Panc1 (cell line): ENCODE results near the gene GBE1. TPM values are rescaled to one million over a fixed set of nuclear protein-coding genes. Genes with fewer than 3 reads are reported as not detected.
"Not testable (repeated sequence)": the region's sequence is repeated elsewhere in the genome, so short reads cannot be mapped to it uniquely, and the experiment has no call there.

Source experiments
- ATAC-seq: fragments of 200-7000 bp; cut with Tn5 transposase; 2 replicates; pipeline ENCODE4 v1.9.1; 2020; ENCODE audit warnings: mild to moderate bottlenecking, moderate library complexity
- BruUV-seq: library from RNA; stranded (reverse); fragments of 400-500 nt; replicated peaks from 2 replicates; lab custom pipeline; 2021; lab: Mats Ljungman, UMichigan
- CTCF ChIA-PET: fragments of 300-600 bp; sonication (Branson Sonifier 250); formaldehyde crosslinking; loops from one replicate; lab custom pipeline; 2022; ENCODE audit warnings: antibody characterized with exemption; lab: Charles Lee
- POLR2A ChIA-PET: fragments of 300-600 bp; sonication (Branson Sonifier 250); formaldehyde crosslinking; loops from one replicate; lab custom pipeline; 2022; ENCODE audit warnings: antibody characterized with exemption; lab: Charles Lee
- DNase-seq: peaks from one replicate; pipeline ENCODE4 v3.0.0-alpha.2; 2010; ENCODE audit warnings: low read depth, low spot score
- H3K27ac ChIP-seq: 2 replicates; pipeline ENCODE4 v1.5.1; 2011; ENCODE audit warnings: mild to moderate bottlenecking, low read length, inconsistent platforms
- H3K27me3 ChIP-seq: fragments of 200-500 bp; sonication (Bioruptor generic); 2 replicates; pipeline ENCODE4 v1.6.0; 2014; ENCODE audit warnings: low read length, inconsistent platforms; ENCODE audit not compliant: control insufficient read depth, insufficient read depth
- H3K36me3 ChIP-seq: fragments of 200-500 bp; sonication (Bioruptor generic); 2 replicates; pipeline ENCODE4 v1.5.1; 2014; ENCODE audit warnings: inconsistent platforms, mild to moderate bottlenecking, low read length, moderate library complexity; ENCODE audit not compliant: control insufficient read depth, insufficient read depth
- H3K4me1 ChIP-seq: 2 replicates; pipeline ENCODE4 v1.5.1; 2011; ENCODE audit warnings: inconsistent platforms, mild to moderate bottlenecking, low read length, moderate library complexity; ENCODE audit not compliant: control insufficient read depth, insufficient read depth
- H3K4me3 ChIP-seq, 2 experiments: 2 replicates each; pipeline ENCODE4 v1.5.1; 2011 to 2012; ENCODE audit warnings: low read depth in 2 of 2, low read length in 2 of 2, mild to moderate bottlenecking in 2 of 2, inconsistent platforms in 1 of 2, moderate library complexity in 1 of 2
- H3K9me3 ChIP-seq: fragments of 200-500 bp; sonication (Bioruptor generic); 2 replicates; pipeline ENCODE4 v1.5.1; 2014; ENCODE audit warnings: low read depth, mild to moderate bottlenecking, inconsistent platforms, low read length, moderate library complexity; ENCODE audit not compliant: control insufficient read depth, insufficient read depth
- CTCF ChIP-seq: fragments of 450-650 bp; IDR thresholded peaks from 2 replicates; pipeline ENCODE4 v1.5.1; 2017; ENCODE audit warnings: mild to moderate bottlenecking
- POLR2AphosphoS5 ChIP-seq: IDR thresholded peaks from 2 replicates; pipeline ENCODE4 v1.6.1; 2012; ENCODE audit warnings: mild to moderate bottlenecking, low read depth, low read length, moderate library complexity
- REST ChIP-seq, 2 experiments: IDR thresholded peaks; 2 replicates each; pipeline ENCODE4 v1.6.1; 2011 to 2012; ENCODE audit warnings: low read depth in 2 of 2, control low read depth in 1 of 2, low read length in 1 of 2, mild to moderate bottlenecking in 1 of 2, moderate library complexity in 1 of 2; ENCODE audit not compliant: insufficient read depth in 1 of 2
- SIN3A ChIP-seq: IDR thresholded peaks from 2 replicates; pipeline ENCODE4 v1.6.1; 2012; ENCODE audit warnings: low read depth, mild to moderate bottlenecking, low read length, moderate library complexity, borderline replicate concordance; ENCODE audit not compliant: insufficient read depth
- TCF7L2 ChIP-seq: IDR thresholded peaks from 2 replicates; pipeline ENCODE4 v1.6.1; 2011; ENCODE audit warnings: mild to moderate bottlenecking, low read depth, low read length, inconsistent platforms
- in situ Hi-C: cut with HindIII; loops from 2 replicates; pipeline ENCODE4 v1.10.0; 2016; ENCODE audit warnings: low sequenced_read_pairs, low pct_unique_long_range_greater_than_20kb
- intact Hi-C: fragments of 100-400 bp; cut with micrococcal nuclease; formaldehyde crosslinking; loops from one replicate; pipeline ENCODE4 v1.10.0; 2022; ENCODE audit not compliant: unreplicated experiment
- total RNA-seq: library from RNA; stranded (reverse); gene quantifications from one replicate; pipeline ENCODE4 v1.2.1, GENCODE V29; 2021; ENCODE audit not compliant: unreplicated experiment

The GBE1 gene
- total RNA-seq, 1 experiment from 2014 or later: 30.4 TPM

- BruUV-seq: no TSS peak
- Histone ChIP-seq H3K4me1 (no peaks in the 10 kb centered on the region), H3K27ac (no peak overlapping the region; the same call in 1 of the 2 replicates), H3K27me3 (no peaks in the 10 kb centered on the region), H3K36me3 (no peaks in the 10 kb centered on the region), H3K4me3 (no peak overlapping the region), H3K9me3 (0 out of 2 replicates have a peak, but pooled peaks cover 4% of the 10 kb centered on the region)
- POLR2A ChIA-PET: no interaction called here
- in situ Hi-C loops: no loop called here
- ATAC-seq: no peak
- DNase-seq: no peak
- CTCF ChIA-PET: no interaction called here
- TF ChIP-seq REST (IDR thresholded peaks at IDR 0.05; ENCODE audit: insufficient read depth in 1 of 2, low read depth in 2 of 2, low read length in 1 of 2) (no peak), TCF7L2 (no peak), CTCF (no peak), POLR2AphosphoS5 (no peak), SIN3A (no peak)
- intact Hi-C loops: no loop called here
Measured at GRCh38 chr3:81752604-81753003, 8.8 kb downstream of the GBE1 start.

- BruUV-seq: no TSS peak
- H3K4me1 ChIP-seq: no peaks in the 10 kb centered on the region; the same call in 1 of the 2 replicates
- H3K27me3 ChIP-seq: no peaks in the 10 kb centered on the region
- CTCF ChIA-PET: no interaction called here
- ATAC-seq (no peak), DNase-seq (no peak)
- H3K27ac ChIP-seq: no peak overlapping the region
- TF ChIP-seq CTCF (no peak), POLR2AphosphoS5 (no peak), SIN3A (no peak), REST (IDR thresholded peaks at IDR 0.05; ENCODE audit: insufficient read depth in 1 of 2, low read depth in 2 of 2, low read length in 1 of 2) (no peak)
- in situ Hi-C loops (no loop called here), intact Hi-C loops (no loop called here)
- H3K4me3 ChIP-seq: no peak overlapping the region
- no peaks in the 10 kb centered on the region for H3K9me3 ChIP-seq
- no peaks in the 10 kb centered on the region for H3K36me3 ChIP-seq
- POLR2A ChIA-PET: no interaction called here
Measured at GRCh38 chr3:81749265-81749664, 12.2 kb downstream of the GBE1 start.

- H3K36me3 ChIP-seq, intact Hi-C loops, CTCF ChIA-PET, H3K9me3 ChIP-seq, H3K4me3 ChIP-seq, ATAC-seq, POLR2A ChIA-PET, DNase-seq, H3K27me3 ChIP-seq, in situ Hi-C loops, BruUV-seq: not testable (repeated sequence)
- peaks cover 16% of the 10 kb centered on the region for H3K4me1 ChIP-seq
- peak overlapping the region; percentile 29; the same call in 1 of the 2 replicates for H3K27ac ChIP-seq
Measured at GRCh38 chr3:81747280-81747679, 14.2 kb downstream of the GBE1 start.
